ENCODE data around the gene XRN1.
A peak's percentile ranks its signal among the peaks of the same experiment; 100 is the strongest.

The XRN1 gene

GRCh38 chr3:142359367-142359766, 88.5 kb downstream of the XRN1 start:
- Histone ChIP-seq H3K4me3 (replicated peaks; ENCODE audit: insufficient read depth, low read length) (no peak overlapping the region), H3K27ac (replicated peaks) (no peak overlapping the region), H3K27me3 (ENCODE audit: insufficient read depth, poor library complexity, severe bottlenecking) (no peaks in the 10 kb centered on the region)
- TF ChIP-seq SPI1 (IDR thresholded peaks at IDR 0.05; ENCODE audit: borderline replicate concordance, low read depth) (0 out of 2 replicates have a peak, but pooled peaks have one; percentile 8), REST (IDR thresholded peaks at IDR 0.05; ENCODE audit: insufficient replicate concordance, low read depth) (no peak)
- DNase-seq (ENCODE audit: low read depth in 1 of 2, low spot score in 1 of 2), result no peak

DNA sequence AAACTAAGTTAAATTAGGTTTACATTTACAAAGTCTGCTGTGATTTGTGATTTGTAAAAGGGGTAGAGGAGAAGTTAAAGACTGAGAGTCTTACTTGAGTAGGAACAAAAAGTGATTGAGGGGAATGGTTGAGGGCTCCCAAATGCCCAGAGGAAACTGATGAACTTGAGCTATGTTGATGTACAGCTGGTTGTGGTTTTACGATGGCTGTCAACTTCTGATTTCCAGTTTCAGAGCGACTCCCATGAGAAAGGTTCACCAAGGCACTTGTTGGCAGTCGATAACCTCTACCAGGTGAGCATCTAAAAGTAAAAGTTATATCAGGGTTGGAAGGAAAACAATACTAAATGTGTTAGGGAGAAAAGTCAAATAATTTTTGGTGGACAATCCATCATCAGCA, 91.0 kb downstream of the XRN1 start:
- Histone ChIP-seq H3K4me3 (replicated peaks; ENCODE audit: insufficient read depth, low read length) (no peak overlapping the region), H3K27me3 (ENCODE audit: insufficient read depth, poor library complexity, severe bottlenecking) (no peaks in the 10 kb centered on the region), H3K27ac (replicated peaks) (no peak overlapping the region)
- TF ChIP-seq, protein P1, sequence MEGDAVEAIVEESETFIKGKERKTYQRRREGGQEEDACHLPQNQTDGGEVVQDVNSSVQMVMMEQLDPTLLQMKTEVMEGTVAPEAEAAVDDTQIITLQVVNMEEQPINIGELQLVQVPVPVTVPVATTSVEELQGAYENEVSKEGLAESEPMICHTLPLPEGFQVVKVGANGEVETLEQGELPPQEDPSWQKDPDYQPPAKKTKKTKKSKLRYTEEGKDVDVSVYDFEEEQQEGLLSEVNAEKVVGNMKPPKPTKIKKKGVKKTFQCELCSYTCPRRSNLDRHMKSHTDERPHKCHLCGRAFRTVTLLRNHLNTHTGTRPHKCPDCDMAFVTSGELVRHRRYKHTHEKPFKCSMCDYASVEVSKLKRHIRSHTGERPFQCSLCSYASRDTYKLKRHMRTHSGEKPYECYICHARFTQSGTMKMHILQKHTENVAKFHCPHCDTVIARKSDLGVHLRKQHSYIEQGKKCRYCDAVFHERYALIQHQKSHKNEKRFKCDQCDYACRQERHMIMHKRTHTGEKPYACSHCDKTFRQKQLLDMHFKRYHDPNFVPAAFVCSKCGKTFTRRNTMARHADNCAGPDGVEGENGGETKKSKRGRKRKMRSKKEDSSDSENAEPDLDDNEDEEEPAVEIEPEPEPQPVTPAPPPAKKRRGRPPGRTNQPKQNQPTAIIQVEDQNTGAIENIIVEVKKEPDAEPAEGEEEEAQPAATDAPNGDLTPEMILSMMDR (IDR thresholded peaks at IDR 0.05; ENCODE audit: insufficient read depth, low read length), result no peak
- TF ChIP-seq REST (IDR thresholded peaks at IDR 0.05; ENCODE audit: insufficient replicate concordance, low read depth) (no peak), POLR2AphosphoS5 (IDR thresholded peaks at IDR 0.05; ENCODE audit: low read depth) (no peak), GABPA (IDR thresholded peaks at IDR 0.05; ENCODE audit: low read depth) (no peak), SPI1 (IDR thresholded peaks at IDR 0.05; ENCODE audit: borderline replicate concordance, low read depth) (no peak)
- no peak for DNase-seq (ENCODE audit: low read depth in 1 of 2, low spot score in 1 of 2)

- DNase-seq (ENCODE audit: low read depth in 1 of 2, low spot score in 1 of 2), result no peak
- TF ChIP-seq SPI1 (IDR thresholded peaks at IDR 0.05; ENCODE audit: borderline replicate concordance, low read depth) (no peak), REST (IDR thresholded peaks at IDR 0.05; ENCODE audit: insufficient replicate concordance, low read depth) (no peak), POLR2AphosphoS5 (IDR thresholded peaks at IDR 0.05; ENCODE audit: low read depth) (no peak), GABPA (IDR thresholded peaks at IDR 0.05; ENCODE audit: low read depth) (no peak)
- TF ChIP-seq, protein P1 (IDR thresholded peaks at IDR 0.05; ENCODE audit: insufficient read depth, low read length), result no peak
Measured at GRCh38 chr3:142355692-142356091, 92.1 kb downstream of the XRN1 start.

GRCh38 chr3:142354076-142354475, 93.8 kb downstream of the XRN1 start:
- Histone ChIP-seq H3K4me3 (replicated peaks; ENCODE audit: insufficient read depth, low read length) (no peak overlapping the region), H3K27me3 (ENCODE audit: insufficient read depth, poor library complexity, severe bottlenecking) (no peaks in the 10 kb centered on the region), H3K27ac (replicated peaks) (no peak overlapping the region)
- no peak for DNase-seq (ENCODE audit: low read depth in 1 of 2, low spot score in 1 of 2)
- no peak for TF ChIP-seq POLR2AphosphoS5 (IDR thresholded peaks at IDR 0.05; ENCODE audit: low read depth)
- TF ChIP-seq, protein P1 (IDR thresholded peaks at IDR 0.05; ENCODE audit: insufficient read depth, low read length), result no peak
- no peak for TF ChIP-seq REST (IDR thresholded peaks at IDR 0.05; ENCODE audit: insufficient replicate concordance, low read depth)
- no peak for TF ChIP-seq GABPA (IDR thresholded peaks at IDR 0.05; ENCODE audit: low read depth)
- no peak for TF ChIP-seq SPI1 (IDR thresholded peaks at IDR 0.05; ENCODE audit: borderline replicate concordance, low read depth)

More at GRCh38 chr3:142355692-142356091, 92.1 kb downstream of the XRN1 start:
- no peak overlapping the region for H3K27ac ChIP-seq (replicated peaks)
- H3K4me3 ChIP-seq (replicated peaks; ENCODE audit: insufficient read depth, low read length), result no peak overlapping the region
- H3K27me3 ChIP-seq (ENCODE audit: insufficient read depth, poor library complexity, severe bottlenecking), result no peaks in the 10 kb centered on the region

Data from HL-60 (cell line).